Measurements from ENCODE around the gene LEMD2. TPM values are rescaled to one million over a fixed set of nuclear protein-coding genes. Genes with fewer than 3 reads are reported as not detected.

The LEMD2 gene
- total RNA-seq, 2 donors from 2014 or later, result 62.0 to 75.8 TPM

GRCh38 chr6:33756211-33756954 lies 32.5 kb downstream of the LEMD2 start:
- Histone ChIP-seq H3K4me1 (ENCODE audit: control insufficient read depth, insufficient read depth, low read length) (peaks cover 7% of the 10 kb centered on the region), H3K36me3 (ENCODE audit: control insufficient read depth, insufficient read depth, low read length) (no peaks in the 10 kb centered on the region), H3K27ac (ENCODE audit: low read depth, low read length) (no peak overlapping the region), H3K9me3 (ENCODE audit: control insufficient read depth, low read length) (no peaks in the 10 kb centered on the region), H3K9ac (ENCODE audit: extremely low read depth, low read length, poor library complexity, severe bottlenecking) (no peak overlapping the region), H3K4me3 (ENCODE audit: low read length) (no peak overlapping the region), H3K27me3 (ENCODE audit: control insufficient read depth, insufficient read depth, low read length, poor library complexity, severe bottlenecking) (no peaks in the 10 kb centered on the region)
- no peak overlapping the region for H3K4me3 Mint-ChIP-seq
- no peaks in the 10 kb centered on the region for H3K36me3 Mint-ChIP-seq (ENCODE audit: low read depth)
- H3K4me1 Mint-ChIP-seq, result peaks cover 4% of the 10 kb centered on the region
- TF ChIP-seq CTCF (conservative IDR thresholded peaks at IDR 0.05), result no peak
- H3K27ac Mint-ChIP-seq, result no peak overlapping the region
- DNase-seq, result no peak
- H3K27me3 Mint-ChIP-seq (ENCODE audit: insufficient read depth), result no peaks in the 10 kb centered on the region
- 88 to 90% methylated on average over 12 of the region's 12 CpGs for WGBS, 2 experiments (ENCODE audit: insufficient coverage in 1 of 2, insufficient read length in 1 of 2)
- H3K9me3 Mint-ChIP-seq, result no peaks in the 10 kb centered on the region

GRCh38 chr6:33755070-33755869 lies 33.7 kb downstream of the LEMD2 start:
- no peaks in the 10 kb centered on the region for H3K36me3 ChIP-seq (ENCODE audit: control insufficient read depth, insufficient read depth, low read length)
- no peaks in the 10 kb centered on the region for H3K27me3 Mint-ChIP-seq (ENCODE audit: insufficient read depth)
- TF ChIP-seq CTCF (conservative IDR thresholded peaks at IDR 0.05), result no peak
- no peak overlapping the region for H3K4me3 Mint-ChIP-seq
- 85 to 87% methylated on average over 6 to 13 of the region's 13 CpGs for WGBS, 2 experiments (ENCODE audit: insufficient coverage in 1 of 2, insufficient read length in 1 of 2)
- no peak overlapping the region for H3K27ac ChIP-seq (ENCODE audit: low read depth, low read length)
- no peaks in the 10 kb centered on the region for H3K36me3 Mint-ChIP-seq (ENCODE audit: low read depth)
- H3K4me1 Mint-ChIP-seq, result peaks cover 15% of the 10 kb centered on the region
- H3K27me3 ChIP-seq (ENCODE audit: control insufficient read depth, insufficient read depth, low read length, poor library complexity, severe bottlenecking), result no peaks in the 10 kb centered on the region
- H3K4me1 ChIP-seq (ENCODE audit: control insufficient read depth, insufficient read depth, low read length), result peaks cover 13% of the 10 kb centered on the region
- H3K9ac ChIP-seq (ENCODE audit: extremely low read depth, low read length, poor library complexity, severe bottlenecking), result no peak overlapping the region
- no peaks in the 10 kb centered on the region for H3K9me3 ChIP-seq (ENCODE audit: control insufficient read depth, low read length)
- no peak overlapping the region for H3K4me3 ChIP-seq (ENCODE audit: low read length)
- H3K27ac Mint-ChIP-seq, result no peak overlapping the region
- no peak for DNase-seq
- H3K9me3 Mint-ChIP-seq, result no peaks in the 10 kb centered on the region

- Mint-ChIP-seq H3K9me3 (no peaks in the 10 kb centered on the region), H3K27me3 (ENCODE audit: insufficient read depth) (no peaks in the 10 kb centered on the region), H3K27ac (no peak overlapping the region), H3K36me3 (ENCODE audit: low read depth) (no peaks in the 10 kb centered on the region), H3K4me3 (no peak overlapping the region), H3K4me1 (peaks cover 24% of the 10 kb centered on the region)
- H3K4me1 ChIP-seq (ENCODE audit: control insufficient read depth, insufficient read depth, low read length), result peaks cover 18% of the 10 kb centered on the region
- WGBS, 2 experiments (ENCODE audit: insufficient coverage in 1 of 2, insufficient read length in 1 of 2), result 89 to 90% methylated on average over 6 to 11 of the region's 11 CpGs
- no peaks in the 10 kb centered on the region for H3K27me3 ChIP-seq (ENCODE audit: control insufficient read depth, insufficient read depth, low read length, poor library complexity, severe bottlenecking)
- no peak overlapping the region for H3K4me3 ChIP-seq (ENCODE audit: low read length)
- no peaks in the 10 kb centered on the region for H3K9me3 ChIP-seq (ENCODE audit: control insufficient read depth, low read length)
- no peak for DNase-seq
- H3K27ac ChIP-seq (ENCODE audit: low read depth, low read length), result no peak overlapping the region
- no peak overlapping the region for H3K9ac ChIP-seq (ENCODE audit: extremely low read depth, low read length, poor library complexity, severe bottlenecking)
- H3K36me3 ChIP-seq (ENCODE audit: control insufficient read depth, insufficient read depth, low read length), result no peaks in the 10 kb centered on the region
- TF ChIP-seq CTCF (conservative IDR thresholded peaks at IDR 0.05), result no peak
Measured at GRCh38 chr6:33754222-33754621, 34.7 kb downstream of the LEMD2 start.
